GM12873 (cell line): ENCODE data around the gene GPM6B.

Experiments used
- CTCF ChIP-seq: IDR thresholded peaks from 2 replicates; pipeline ENCODE4 v1.5.1; 2012; ENCODE audit warnings: low read depth, mild to moderate bottlenecking, moderate library complexity, low read length, control low read depth; ENCODE audit not compliant: insufficient read depth; ENCODE audit errors: missing control alignments

The GPM6B gene

GRCh38 chrX:13816643-13817627 is at the start of gene GPM6B:
Gene GPM6B, minus strand, starts transcription at chrX:13817093. Its CDS starts 189 bp downstream, at chrX:13816904.
- TF ChIP-seq CTCF, result no peak

GRCh38 chrX:13864264-13864663 is 47.4 kb upstream of the GPM6B start:
- no peak for TF ChIP-seq CTCF

GRCh38 chrX:13863324-13863723 is 46.4 kb upstream of the GPM6B start:
- TF ChIP-seq CTCF, result no peak

GRCh38 chrX:13859724-13860123 is 42.8 kb upstream of the GPM6B start:
- TF ChIP-seq CTCF, result no peak

- no peak for TF ChIP-seq CTCF
Observed at GRCh38 chrX:13857804-13858203, 40.9 kb upstream of the GPM6B start.

- no peak for TF ChIP-seq CTCF
Observed at GRCh38 chrX:13855689-13856450, 39.0 kb upstream of the GPM6B start.

GRCh38 chrX:13854003-13854402 is 37.1 kb upstream of the GPM6B start:
- no peak for TF ChIP-seq CTCF
